Liver (tissue), 9 donors: ENCODE data around the gene KRT4. TPM values are rescaled to one million over a fixed set of nuclear protein-coding genes. Genes with fewer than 3 reads are reported as not detected.

Experiments used
- DNase-seq: peaks from one replicate; pipeline ENCODE4 v3.0.0-alpha.2; 2017; ENCODE audit warnings: low spot score
- H3K27ac ChIP-seq, 2 donors: one replicate each; pipeline ENCODE4 v1.7.0; 2013; ENCODE audit warnings: inconsistent platforms in 2 of 2, low read length in 2 of 2, control low read depth in 1 of 2, low read depth in 1 of 2, mild to moderate bottlenecking in 1 of 2
- H3K27me3 ChIP-seq, 4 donors: one replicate each; pipeline versions ENCODE4 v1.6.1 to v1.7.0; 2013; ENCODE audit warnings: low read length in 3 of 4, inconsistent platforms in 1 of 4, mild to moderate bottlenecking in 1 of 4, moderate library complexity in 1 of 4; ENCODE audit not compliant: control insufficient read depth in 4 of 4, insufficient read depth in 4 of 4
- H3K36me3 ChIP-seq, 4 donors: one replicate each; pipeline versions ENCODE4 v1.6.1 to v1.7.0; 2013; ENCODE audit warnings: low read length in 3 of 4, mild to moderate bottlenecking in 3 of 4, low read depth in 1 of 4, moderate library complexity in 1 of 4; ENCODE audit not compliant: control insufficient read depth in 4 of 4, insufficient read depth in 3 of 4
- H3K4me1 ChIP-seq, 4 donors: one replicate each; pipeline versions ENCODE4 v1.6.1 to v1.7.0; 2013; ENCODE audit warnings: low read length in 3 of 4, mild to moderate bottlenecking in 3 of 4, moderate library complexity in 1 of 4; ENCODE audit not compliant: control insufficient read depth in 4 of 4, insufficient read depth in 4 of 4
- H3K4me3 ChIP-seq, 3 donors: one replicate each; pipeline versions ENCODE4 v1.6.1 to v1.7.0; 2013; ENCODE audit warnings: low read length in 3 of 3, control low read depth in 1 of 3, low read depth in 1 of 3, mild to moderate bottlenecking in 1 of 3
- H3K9ac ChIP-seq, 2 donors: one replicate each; pipeline ENCODE4 v1.7.0; 2013; ENCODE audit warnings: low read length in 2 of 2, mild to moderate bottlenecking in 2 of 2, moderate library complexity in 2 of 2, control low read depth in 1 of 2, low read depth in 1 of 2
- H3K9me3 ChIP-seq, 4 donors: one replicate each; pipeline versions ENCODE4 v1.6.1 to v1.7.0; 2013; ENCODE audit warnings: low read length in 3 of 4; ENCODE audit not compliant: control insufficient read depth in 4 of 4
- EGR1 ChIP-seq, 2 donors: IDR thresholded peaks; 2 replicates each; pipeline ENCODE4 v1.6.1; 2016 to 2018; ENCODE audit warnings: antibody characterized with exemption in 2 of 2, low read depth in 2 of 2
- FOXA1 ChIP-seq: IDR thresholded peaks from 2 replicates; pipeline ENCODE4 v1.6.1; 2016; ENCODE audit warnings: antibody characterized with exemption
- FOXA2 ChIP-seq: IDR thresholded peaks from 2 replicates; pipeline ENCODE4 v1.6.1; 2016; ENCODE audit warnings: antibody characterized with exemption
- HNF4A ChIP-seq, 2 donors: conservative IDR thresholded peaks; 2 replicates each; pipeline ENCODE4 v1.6.1; 2016; ENCODE audit warnings: antibody characterized with exemption in 2 of 2, mild to moderate bottlenecking in 2 of 2
- JUND ChIP-seq, 2 donors: IDR thresholded peaks; 2 replicates each; pipeline ENCODE4 v1.6.1; 2016; ENCODE audit warnings: antibody characterized with exemption in 2 of 2
- MAX ChIP-seq: IDR thresholded peaks from 2 replicates; pipeline ENCODE4 v1.6.1; 2016; ENCODE audit warnings: antibody characterized with exemption
- NR2F2 ChIP-seq: IDR thresholded peaks from 2 replicates; pipeline ENCODE4 v1.6.1; 2016; ENCODE audit warnings: antibody characterized with exemption
- RAD21 ChIP-seq, 2 donors: IDR thresholded peaks; 2 replicates each; pipeline ENCODE4 v1.6.1; 2016; ENCODE audit warnings: antibody characterized with exemption in 2 of 2, mild to moderate bottlenecking in 2 of 2
- RXRA ChIP-seq, 2 donors: IDR thresholded peaks; 2 replicates each; pipeline ENCODE4 v1.6.1; 2017 to 2018; ENCODE audit warnings: antibody characterized with exemption in 2 of 2, mild to moderate bottlenecking in 1 of 2
- SP1 ChIP-seq: IDR thresholded peaks from 2 replicates; pipeline ENCODE4 v1.6.1; 2018; ENCODE audit warnings: antibody characterized with exemption, mild to moderate bottlenecking
- TAF1 ChIP-seq: conservative IDR thresholded peaks from 2 replicates; pipeline ENCODE4 v1.6.1; 2016; ENCODE audit warnings: antibody characterized with exemption, mild to moderate bottlenecking
- ZBTB33 ChIP-seq: IDR thresholded peaks from 2 replicates; pipeline ENCODE4 v1.6.1; 2016; ENCODE audit warnings: antibody characterized with exemption
- WGBS: extraction: QIAGEN DNeasy Blood & Tissue Kit; methylation state at CpG from one replicate; pipeline ENCODE4 v1.1.7; 2013; 5-methylcytosine and 5-hydroxymethylcytosine counted together
- polyA plus RNA-seq, 2 donors: library from polyadenylated mRNA; stranded (reverse) in 1 of 2; unstranded in 1 of 2; fragments of 200-250 nt in 1 of 2; fragments of >200 nt in 1 of 2; fragmentation: Nextera tagmentation in 1 of 2; extraction: Ambion mirVana in 1 of 2; gene quantifications; one replicate each; pipeline versions ENCODE4 v1.2.1 to v1.2.3, GENCODE V29; 2013 to 2015
- total RNA-seq, 2 donors: library from RNA; depleted of rRNA; stranded (reverse); fragments of >200 nt; gene quantifications; one replicate each; pipeline ENCODE4 v1.2.3, GENCODE V29; 2014
- TF ChIP-seq, protein P1 (sequence below): IDR thresholded peaks from 2 replicates; pipeline ENCODE4 v1.6.1; 2016; ENCODE audit warnings: antibody characterized with exemption
- TF ChIP-seq, protein P2 (sequence below): fragments of 150-350 bp; IDR thresholded peaks from 2 replicates; pipeline ENCODE4 v1.5.1; 2017; ENCODE audit warnings: improper control_type of control experiment, low read depth, low read length; ENCODE audit not compliant: missing input control
- donor health status: healthy.
- donor health status: healthy.
- donor health status: healthy.
- donor health status: healthy.
- donor health status: healthy.

KRT4 gene
- total and polyA plus RNA-seq, 4 donors = 0.05 to 0.23 TPM; not detected in 2

GRCh38 chr12:52847335-52848102 is 33.6 kb upstream of the KRT4 start:
- no peaks in the 10 kb centered on the region for H3K4me1 ChIP-seq
- H3K36me3 ChIP-seq = no peaks in the 10 kb centered on the region
- WGBS = 92% methylated on average over 12 of the region's 12 CpGs
- TF ChIP-seq JUND (IDR thresholded peaks at IDR 0.05) = no peak
- no peak for TF ChIP-seq ZBTB33
- TF ChIP-seq RXRA (IDR thresholded peaks at IDR 0.05) = no peak
- no peak for TF ChIP-seq SP1
- TF ChIP-seq FOXA2 = no peak
- H3K9ac ChIP-seq = no peak overlapping the region
- no peak for DNase-seq
- no peaks in the 10 kb centered on the region for H3K9me3 ChIP-seq
- H3K27ac ChIP-seq = no peak overlapping the region
- H3K27me3 ChIP-seq = no peaks in the 10 kb centered on the region
- H3K4me3 ChIP-seq = no peak overlapping the region

- no peaks in the 10 kb centered on the region for H3K4me1 ChIP-seq
- no peak overlapping the region for H3K4me3 ChIP-seq
- H3K27me3 ChIP-seq = no peaks in the 10 kb centered on the region
- H3K36me3 ChIP-seq = no peaks in the 10 kb centered on the region
- WGBS = 82% methylated on average over 8 of the region's 8 CpGs
- no peak overlapping the region for H3K9ac ChIP-seq
- no peak for DNase-seq
- H3K9me3 ChIP-seq = no peaks in the 10 kb centered on the region
- no peak overlapping the region for H3K27ac ChIP-seq
- no peak for TF ChIP-seq FOXA2
- TF ChIP-seq RAD21 (IDR thresholded peaks at IDR 0.05) = no peak
- TF ChIP-seq NR2F2 = no peak
Measured at GRCh38 chr12:52846356-52846970, 32.5 kb upstream of the KRT4 start.

GRCh38 chr12:52845946-52846345 is 32.0 kb upstream of the KRT4 start:
- no peak for DNase-seq
- Histone ChIP-seq H3K9ac (no peak overlapping the region), H3K36me3 (no peaks in the 10 kb centered on the region), H3K27me3 (no peaks in the 10 kb centered on the region), H3K4me3 (no peak overlapping the region), H3K27ac (no peak overlapping the region), H3K4me1 (no peaks in the 10 kb centered on the region), H3K9me3 (no peaks in the 10 kb centered on the region)
- TF ChIP-seq TAF1 = no peak
- TF ChIP-seq NR2F2 = no peak
- TF ChIP-seq EGR1 (IDR thresholded peaks at IDR 0.05; ENCODE audit: low read depth in 2 of 2) = no peak
- TF ChIP-seq HNF4A (conservative IDR thresholded peaks at IDR 0.05) = no peak
- no peak for TF ChIP-seq MAX
- TF ChIP-seq SP1 = no peak
- TF ChIP-seq, protein P1, sequence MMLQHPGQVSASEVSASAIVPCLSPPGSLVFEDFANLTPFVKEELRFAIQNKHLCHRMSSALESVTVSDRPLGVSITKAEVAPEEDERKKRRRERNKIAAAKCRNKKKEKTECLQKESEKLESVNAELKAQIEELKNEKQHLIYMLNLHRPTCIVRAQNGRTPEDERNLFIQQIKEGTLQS = no peak
- TF ChIP-seq FOXA1 = no peak
- TF ChIP-seq, protein P2, sequence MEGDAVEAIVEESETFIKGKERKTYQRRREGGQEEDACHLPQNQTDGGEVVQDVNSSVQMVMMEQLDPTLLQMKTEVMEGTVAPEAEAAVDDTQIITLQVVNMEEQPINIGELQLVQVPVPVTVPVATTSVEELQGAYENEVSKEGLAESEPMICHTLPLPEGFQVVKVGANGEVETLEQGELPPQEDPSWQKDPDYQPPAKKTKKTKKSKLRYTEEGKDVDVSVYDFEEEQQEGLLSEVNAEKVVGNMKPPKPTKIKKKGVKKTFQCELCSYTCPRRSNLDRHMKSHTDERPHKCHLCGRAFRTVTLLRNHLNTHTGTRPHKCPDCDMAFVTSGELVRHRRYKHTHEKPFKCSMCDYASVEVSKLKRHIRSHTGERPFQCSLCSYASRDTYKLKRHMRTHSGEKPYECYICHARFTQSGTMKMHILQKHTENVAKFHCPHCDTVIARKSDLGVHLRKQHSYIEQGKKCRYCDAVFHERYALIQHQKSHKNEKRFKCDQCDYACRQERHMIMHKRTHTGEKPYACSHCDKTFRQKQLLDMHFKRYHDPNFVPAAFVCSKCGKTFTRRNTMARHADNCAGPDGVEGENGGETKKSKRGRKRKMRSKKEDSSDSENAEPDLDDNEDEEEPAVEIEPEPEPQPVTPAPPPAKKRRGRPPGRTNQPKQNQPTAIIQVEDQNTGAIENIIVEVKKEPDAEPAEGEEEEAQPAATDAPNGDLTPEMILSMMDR = no peak
- no peak for TF ChIP-seq RXRA (IDR thresholded peaks at IDR 0.05)
- TF ChIP-seq FOXA2 = no peak
- WGBS = 76% methylated on average over 1 of the region's 1 CpG
